Neural cell (in vitro differentiated cells): ENCODE results near the gene VSIR. TPM values are rescaled to one million over a fixed set of nuclear protein-coding genes. Genes with fewer than 3 reads are reported as not detected.

ENCODE experiments used
- H2AFZ ChIP-seq: fragments of 200-600, 300-800 bp; sonication (generic), shearing (Covaris generic); 2 replicates; pipeline ENCODE4 v1.6.0; 2014; ENCODE audit warnings: low read depth, mild to moderate bottlenecking, antibody characterized with exemption, low read length, moderate library complexity
- H3F3A ChIP-seq: fragments of 200-600 bp; shearing (Covaris generic); 2 replicates; pipeline ENCODE4 v1.6.1; 2016; ENCODE audit warnings: mild to moderate bottlenecking, moderate library complexity, mixed read lengths, antibody characterized with exemption, low read length; ENCODE audit not compliant: insufficient read depth, poor library complexity, severe bottlenecking
- H3K27ac ChIP-seq: fragments of 200-600, 300-800 bp; sonication (generic), shearing (Covaris generic); 2 replicates; pipeline ENCODE4 v1.5.1; 2014; ENCODE audit warnings: mild to moderate bottlenecking, low read length, moderate library complexity
- H3K27me3 ChIP-seq: fragments of 300-800, 200-600 bp; sonication (generic), shearing (Covaris generic); 2 replicates; pipeline ENCODE4 v1.6.0; 2014; ENCODE audit warnings: mild to moderate bottlenecking, low read depth, low read length, moderate library complexity; ENCODE audit not compliant: insufficient read depth
- H3K36me3 ChIP-seq: fragments of 300-800, 200-600 bp; sonication (generic), shearing (Covaris generic); 2 replicates; pipeline ENCODE4 v1.5.1; 2014; ENCODE audit warnings: mild to moderate bottlenecking, antibody characterized with exemption, low read length, moderate library complexity; ENCODE audit not compliant: insufficient read depth
- H3K4me2 ChIP-seq: fragments of 300-800, 200-600 bp; sonication (generic), shearing (Covaris generic); 2 replicates; pipeline ENCODE4 v1.6.0; 2014; ENCODE audit warnings: mild to moderate bottlenecking, low read length
- H3K4me3 ChIP-seq: fragments of 300-800, 200-600 bp; sonication (generic), shearing (Covaris generic); 2 replicates; pipeline ENCODE4 v1.5.1; 2014; ENCODE audit warnings: mild to moderate bottlenecking, low read length, moderate library complexity
- H3K79me2 ChIP-seq: fragments of 200-600 bp; shearing (Covaris generic); replicated peaks from 2 replicates; pipeline ENCODE4 v1.6.0; 2014; ENCODE audit warnings: mild to moderate bottlenecking, low read length, moderate library complexity; ENCODE audit not compliant: insufficient read depth
- H3K9ac ChIP-seq: fragments of 300-800, 200-600 bp; sonication (generic), shearing (Covaris generic); 2 replicates; pipeline ENCODE4 v1.6.1; 2016; ENCODE audit warnings: mild to moderate bottlenecking, low read length, mixed read lengths
- H3K9me2 ChIP-seq: fragments of 200-600 bp; shearing (Covaris generic); 2 replicates; pipeline ENCODE4 v1.6.1; 2016; ENCODE audit warnings: mild to moderate bottlenecking, low read length, mixed read lengths; ENCODE audit not compliant: insufficient read depth
- H3K9me3 ChIP-seq: fragments of 200-600, 300-800 bp; sonication (generic), shearing (Covaris generic); 2 replicates; pipeline ENCODE4 v1.6.1; 2016; ENCODE audit warnings: mild to moderate bottlenecking, mixed run types, low read length, moderate library complexity, mixed read lengths
- H4K20me1 ChIP-seq: fragments of 200-600 bp; shearing (Covaris generic); 2 replicates; pipeline ENCODE4 v1.6.1; 2016; ENCODE audit warnings: mild to moderate bottlenecking, mixed run types; ENCODE audit not compliant: insufficient read depth
- EP300 ChIP-seq: fragments of 450-650 bp; conservative IDR thresholded peaks from 2 replicates; pipeline ENCODE4 v1.6.1; 2014; ENCODE audit warnings: antibody characterized with exemption, mild to moderate bottlenecking, moderate library complexity; ENCODE audit not compliant: poor library complexity, severe bottlenecking
- EZH2 ChIP-seq: fragments of 200-600, 300-800 bp; shearing (Covaris generic), sonication (generic); IDR thresholded peaks from 2 replicates; pipeline ENCODE4 v1.6.1; 2014; ENCODE audit warnings: antibody characterized with exemption, low read length, borderline replicate concordance, mild to moderate bottlenecking; ENCODE audit not compliant: insufficient read depth, poor library complexity, severe bottlenecking
- MXI1 ChIP-seq: fragments of 450-650 bp; conservative IDR thresholded peaks from 2 replicates; pipeline ENCODE4 v1.6.1; 2014; ENCODE audit warnings: antibody characterized with exemption, mild to moderate bottlenecking; ENCODE audit not compliant: poor library complexity, severe bottlenecking
- POLR2AphosphoS5 ChIP-seq: IDR thresholded peaks from 2 replicates; pipeline ENCODE4 v1.6.1; 2012
- RAD21 ChIP-seq: fragments of 450-650 bp; conservative IDR thresholded peaks from 2 replicates; pipeline ENCODE4 v1.6.1; 2014; ENCODE audit warnings: antibody characterized with exemption, mild to moderate bottlenecking, moderate library complexity
- SMC3 ChIP-seq: fragments of 450-650 bp; conservative IDR thresholded peaks from 2 replicates; pipeline ENCODE4 v1.6.1; 2014; ENCODE audit warnings: antibody characterized with exemption, mild to moderate bottlenecking, moderate library complexity; ENCODE audit not compliant: poor library complexity
- TAF1 ChIP-seq: IDR thresholded peaks from 2 replicates; pipeline ENCODE4 v1.6.1; 2012; ENCODE audit warnings: low read depth
- polyA plus RNA-seq: library from polyadenylated mRNA; depleted of rRNA; stranded (reverse); fragments of >200 nt; gene quantifications from 2 replicates; pipeline ENCODE4 v1.2.3, GENCODE V29; 2014
- TF ChIP-seq, protein P1 (sequence below): IDR thresholded peaks from 2 replicates; pipeline ENCODE4 v1.6.1; 2012; ENCODE audit warnings: borderline replicate concordance
- TF ChIP-seq, protein P2 (sequence below): fragments of 450-650 bp; IDR thresholded peaks from 2 replicates; pipeline ENCODE4 v1.5.1; 2014; ENCODE audit warnings: antibody characterized with exemption, mild to moderate bottlenecking, moderate library complexity; ENCODE audit not compliant: poor library complexity, severe bottlenecking

The VSIR gene
- polyA plus RNA-seq, 1 donor from 2014 or later = not detected

DNA sequence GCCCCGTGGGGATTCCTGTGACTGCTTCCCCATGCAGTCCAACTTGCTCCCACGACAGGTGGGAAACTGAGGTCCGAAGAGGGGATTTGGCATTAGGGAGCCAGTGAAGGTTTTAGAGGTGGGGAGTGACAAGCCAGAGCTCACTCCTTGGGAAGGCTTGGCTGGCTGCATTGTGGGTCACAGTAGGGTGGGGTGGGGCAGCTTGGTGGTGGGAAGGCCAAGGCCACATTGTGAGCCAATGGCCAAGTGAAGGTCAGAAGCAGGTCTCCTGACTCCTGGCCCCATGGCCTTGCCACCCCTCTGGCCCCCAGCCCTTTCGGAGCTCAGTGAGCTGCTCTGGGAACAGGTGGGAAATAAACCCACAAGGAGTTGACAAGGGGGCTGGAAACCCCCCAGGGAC, 56.3 kb downstream of the VSIR start:
- Histone ChIP-seq H3K27ac (no peak overlapping the region), H3K9ac (no peak overlapping the region), H3K27me3 (no peaks in the 10 kb centered on the region), H3F3A (no peaks in the 10 kb centered on the region), H3K9me2 (no peaks in the 10 kb centered on the region), H3K4me3 (no peak overlapping the region), H3K79me2 (no peaks in the 10 kb centered on the region), H3K36me3 (no peaks in the 10 kb centered on the region), H3K9me3 (no peaks in the 10 kb centered on the region), H4K20me1 (no peaks in the 10 kb centered on the region), H2AFZ (no peak overlapping the region), H3K4me2 (no peak overlapping the region)
- TF ChIP-seq SMC3 (no peak), EZH2 (no peak), TAF1 (no peak), MXI1 (no peak)
- TF ChIP-seq, protein P1, sequence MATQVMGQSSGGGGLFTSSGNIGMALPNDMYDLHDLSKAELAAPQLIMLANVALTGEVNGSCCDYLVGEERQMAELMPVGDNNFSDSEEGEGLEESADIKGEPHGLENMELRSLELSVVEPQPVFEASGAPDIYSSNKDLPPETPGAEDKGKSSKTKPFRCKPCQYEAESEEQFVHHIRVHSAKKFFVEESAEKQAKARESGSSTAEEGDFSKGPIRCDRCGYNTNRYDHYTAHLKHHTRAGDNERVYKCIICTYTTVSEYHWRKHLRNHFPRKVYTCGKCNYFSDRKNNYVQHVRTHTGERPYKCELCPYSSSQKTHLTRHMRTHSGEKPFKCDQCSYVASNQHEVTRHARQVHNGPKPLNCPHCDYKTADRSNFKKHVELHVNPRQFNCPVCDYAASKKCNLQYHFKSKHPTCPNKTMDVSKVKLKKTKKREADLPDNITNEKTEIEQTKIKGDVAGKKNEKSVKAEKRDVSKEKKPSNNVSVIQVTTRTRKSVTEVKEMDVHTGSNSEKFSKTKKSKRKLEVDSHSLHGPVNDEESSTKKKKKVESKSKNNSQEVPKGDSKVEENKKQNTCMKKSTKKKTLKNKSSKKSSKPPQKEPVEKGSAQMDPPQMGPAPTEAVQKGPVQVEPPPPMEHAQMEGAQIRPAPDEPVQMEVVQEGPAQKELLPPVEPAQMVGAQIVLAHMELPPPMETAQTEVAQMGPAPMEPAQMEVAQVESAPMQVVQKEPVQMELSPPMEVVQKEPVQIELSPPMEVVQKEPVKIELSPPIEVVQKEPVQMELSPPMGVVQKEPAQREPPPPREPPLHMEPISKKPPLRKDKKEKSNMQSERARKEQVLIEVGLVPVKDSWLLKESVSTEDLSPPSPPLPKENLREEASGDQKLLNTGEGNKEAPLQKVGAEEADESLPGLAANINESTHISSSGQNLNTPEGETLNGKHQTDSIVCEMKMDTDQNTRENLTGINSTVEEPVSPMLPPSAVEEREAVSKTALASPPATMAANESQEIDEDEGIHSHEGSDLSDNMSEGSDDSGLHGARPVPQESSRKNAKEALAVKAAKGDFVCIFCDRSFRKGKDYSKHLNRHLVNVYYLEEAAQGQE = no peak

DNA sequence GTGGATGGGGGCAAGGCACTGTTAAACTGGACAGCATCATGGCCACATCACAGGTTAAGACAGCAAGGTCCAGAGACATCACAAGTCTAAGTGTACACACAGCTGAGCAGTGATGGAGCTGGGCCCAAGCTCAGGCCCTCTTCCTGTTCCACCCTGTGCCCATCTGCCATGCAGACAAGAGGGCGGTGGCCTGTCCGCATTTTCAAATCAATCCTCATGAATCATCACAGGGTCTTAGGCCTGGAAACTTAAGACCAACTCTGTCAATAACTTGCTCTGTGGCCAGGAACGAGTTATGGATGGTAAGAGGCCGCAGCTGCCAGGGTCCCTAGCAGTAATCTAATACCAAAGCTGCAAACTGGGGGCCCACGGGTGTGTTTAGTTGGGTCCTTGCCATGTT, 56.9 kb downstream of the VSIR start:
- H3K4me3 ChIP-seq = no peak overlapping the region
- H3K79me2 ChIP-seq = no peaks in the 10 kb centered on the region
- no peaks in the 10 kb centered on the region for H3F3A ChIP-seq
- no peak overlapping the region for H3K9ac ChIP-seq
- TF ChIP-seq MXI1 = no peak
- no peak for TF ChIP-seq EZH2
- no peak for TF ChIP-seq TAF1
- no peak for TF ChIP-seq POLR2AphosphoS5
- TF ChIP-seq, protein P2, sequence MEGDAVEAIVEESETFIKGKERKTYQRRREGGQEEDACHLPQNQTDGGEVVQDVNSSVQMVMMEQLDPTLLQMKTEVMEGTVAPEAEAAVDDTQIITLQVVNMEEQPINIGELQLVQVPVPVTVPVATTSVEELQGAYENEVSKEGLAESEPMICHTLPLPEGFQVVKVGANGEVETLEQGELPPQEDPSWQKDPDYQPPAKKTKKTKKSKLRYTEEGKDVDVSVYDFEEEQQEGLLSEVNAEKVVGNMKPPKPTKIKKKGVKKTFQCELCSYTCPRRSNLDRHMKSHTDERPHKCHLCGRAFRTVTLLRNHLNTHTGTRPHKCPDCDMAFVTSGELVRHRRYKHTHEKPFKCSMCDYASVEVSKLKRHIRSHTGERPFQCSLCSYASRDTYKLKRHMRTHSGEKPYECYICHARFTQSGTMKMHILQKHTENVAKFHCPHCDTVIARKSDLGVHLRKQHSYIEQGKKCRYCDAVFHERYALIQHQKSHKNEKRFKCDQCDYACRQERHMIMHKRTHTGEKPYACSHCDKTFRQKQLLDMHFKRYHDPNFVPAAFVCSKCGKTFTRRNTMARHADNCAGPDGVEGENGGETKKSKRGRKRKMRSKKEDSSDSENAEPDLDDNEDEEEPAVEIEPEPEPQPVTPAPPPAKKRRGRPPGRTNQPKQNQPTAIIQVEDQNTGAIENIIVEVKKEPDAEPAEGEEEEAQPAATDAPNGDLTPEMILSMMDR = no peak
- TF ChIP-seq, protein P1 = no peak
- TF ChIP-seq RAD21 = no peak
- no peak for TF ChIP-seq EP300
- no peak for TF ChIP-seq SMC3
- no peaks in the 10 kb centered on the region for H3K27me3 ChIP-seq
- H3K27ac ChIP-seq = no peak overlapping the region
- no peaks in the 10 kb centered on the region for H3K9me3 ChIP-seq
- no peaks in the 10 kb centered on the region for H3K36me3 ChIP-seq
- no peaks in the 10 kb centered on the region for H3K9me2 ChIP-seq
- no peak overlapping the region for H2AFZ ChIP-seq
- no peaks in the 10 kb centered on the region for H4K20me1 ChIP-seq
- H3K4me2 ChIP-seq = no peak overlapping the region
